Measurements from ENCODE around the gene SLC24A4. TPM values are rescaled to one million over a fixed set of nuclear protein-coding genes. Genes with fewer than 3 reads are reported as not detected.
"Not testable (repeated sequence)": the region's sequence is repeated elsewhere in the genome, so short reads cannot be mapped to it uniquely, and the experiment has no call there.

Gene SLC24A4
- total RNA-seq, 2 donors from 2014 or later = 0.11 to 0.17 TPM

DNA sequence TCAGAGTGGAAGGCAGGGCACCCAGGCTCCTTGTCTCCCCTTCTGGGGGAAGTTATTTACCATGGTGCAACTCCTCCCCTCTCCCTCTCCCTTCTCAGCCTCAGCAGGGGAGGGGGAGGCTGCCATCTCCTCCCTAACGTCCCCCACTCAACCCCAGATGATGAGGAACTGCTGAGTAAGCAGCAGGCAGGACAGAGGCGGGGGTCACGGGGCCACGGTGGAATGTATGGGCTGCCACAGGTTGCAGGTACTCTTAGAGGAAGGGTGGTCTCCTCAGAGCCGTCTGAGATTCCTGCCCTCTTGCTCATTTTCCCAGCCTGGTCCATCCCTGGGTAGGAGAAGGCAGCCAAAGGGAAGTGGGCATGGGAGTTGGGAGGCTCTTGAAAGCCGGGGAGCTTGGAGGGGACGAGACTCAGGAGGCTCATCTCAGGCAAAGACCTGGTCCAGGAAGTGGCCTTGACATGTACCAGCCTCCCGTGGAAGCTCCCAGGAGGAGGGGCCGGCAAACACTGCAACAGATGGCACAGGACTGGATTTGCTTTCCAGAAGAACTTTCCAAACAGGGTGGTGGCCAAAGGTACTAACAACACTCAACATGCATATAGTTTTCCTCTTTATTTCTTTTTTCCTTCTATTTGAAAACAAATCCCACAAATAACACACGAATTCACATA lies 209.7 kb downstream of the SLC24A4 start:
- peaks cover 5% of the 10 kb centered on the region for H3K4me1 ChIP-seq
- H3K4me3 ChIP-seq = no peak overlapping the region
- H3K9me3 ChIP-seq = no peaks in the 10 kb centered on the region
- intact Hi-C loops (cut with DNase I) = no loop called here
- H3K9ac ChIP-seq (ENCODE audit: low read depth in 2 of 2, low read length in 2 of 2) = no peak overlapping the region
- TF ChIP-seq, protein P1, sequence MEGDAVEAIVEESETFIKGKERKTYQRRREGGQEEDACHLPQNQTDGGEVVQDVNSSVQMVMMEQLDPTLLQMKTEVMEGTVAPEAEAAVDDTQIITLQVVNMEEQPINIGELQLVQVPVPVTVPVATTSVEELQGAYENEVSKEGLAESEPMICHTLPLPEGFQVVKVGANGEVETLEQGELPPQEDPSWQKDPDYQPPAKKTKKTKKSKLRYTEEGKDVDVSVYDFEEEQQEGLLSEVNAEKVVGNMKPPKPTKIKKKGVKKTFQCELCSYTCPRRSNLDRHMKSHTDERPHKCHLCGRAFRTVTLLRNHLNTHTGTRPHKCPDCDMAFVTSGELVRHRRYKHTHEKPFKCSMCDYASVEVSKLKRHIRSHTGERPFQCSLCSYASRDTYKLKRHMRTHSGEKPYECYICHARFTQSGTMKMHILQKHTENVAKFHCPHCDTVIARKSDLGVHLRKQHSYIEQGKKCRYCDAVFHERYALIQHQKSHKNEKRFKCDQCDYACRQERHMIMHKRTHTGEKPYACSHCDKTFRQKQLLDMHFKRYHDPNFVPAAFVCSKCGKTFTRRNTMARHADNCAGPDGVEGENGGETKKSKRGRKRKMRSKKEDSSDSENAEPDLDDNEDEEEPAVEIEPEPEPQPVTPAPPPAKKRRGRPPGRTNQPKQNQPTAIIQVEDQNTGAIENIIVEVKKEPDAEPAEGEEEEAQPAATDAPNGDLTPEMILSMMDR (IDR thresholded peaks at IDR 0.05) = no peak
- no peak overlapping the region for H3K27ac ChIP-seq
- DNase-seq = peak; percentile 63
- H3K27me3 ChIP-seq = no peaks in the 10 kb centered on the region
- no peaks in the 10 kb centered on the region for H3K36me3 ChIP-seq

DNA sequence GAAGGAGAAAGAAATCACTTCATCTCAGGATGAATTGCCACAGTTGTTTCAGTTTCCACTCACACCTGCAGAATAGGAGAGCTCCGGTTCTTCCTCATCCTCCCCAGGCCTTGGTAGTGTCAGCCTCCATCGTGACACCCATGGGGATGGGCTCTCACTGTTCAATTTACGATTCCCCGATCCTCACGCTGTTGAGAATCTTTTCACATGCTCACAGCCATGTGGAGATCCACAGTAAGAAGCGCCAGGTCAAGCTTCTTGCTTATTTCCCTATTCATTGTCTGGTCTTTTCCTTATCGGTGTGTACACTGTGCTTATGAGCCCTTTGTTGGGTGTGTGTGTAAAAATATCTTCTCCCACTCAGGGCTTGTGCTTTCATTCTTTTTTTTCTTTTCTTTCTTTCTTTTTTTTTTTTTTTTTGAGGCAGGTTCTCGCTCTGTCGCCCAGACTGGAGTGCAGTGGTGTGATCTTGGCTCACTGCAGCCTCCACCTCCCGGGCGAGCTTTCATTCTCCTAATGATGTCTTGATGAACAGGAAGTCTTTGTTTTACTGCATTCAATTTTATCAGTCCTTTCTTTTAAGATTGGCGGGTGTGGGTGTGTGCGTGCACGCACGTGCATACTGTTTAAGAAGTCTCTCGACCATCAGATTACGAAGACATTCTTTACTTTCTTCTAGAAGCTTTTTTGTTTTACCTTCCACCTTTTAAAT lies 212.1 kb downstream of the SLC24A4 start:
- Histone ChIP-seq H3K36me3 (no peaks in the 10 kb centered on the region), H3K4me3 (no peak overlapping the region), H3K4me1 (peaks cover 18% of the 10 kb centered on the region), H3K9ac (ENCODE audit: low read depth in 2 of 2, low read length in 2 of 2) (no peak overlapping the region), H3K9me3 (no peaks in the 10 kb centered on the region), H3K27me3 (no peaks in the 10 kb centered on the region), H3K27ac (peak overlapping the region; percentile 57)
- peak; percentile 67 for DNase-seq
- intact Hi-C loops (cut with DNase I) = no loop called here
- TF ChIP-seq, protein P1 (IDR thresholded peaks at IDR 0.05) = no peak

DNA sequence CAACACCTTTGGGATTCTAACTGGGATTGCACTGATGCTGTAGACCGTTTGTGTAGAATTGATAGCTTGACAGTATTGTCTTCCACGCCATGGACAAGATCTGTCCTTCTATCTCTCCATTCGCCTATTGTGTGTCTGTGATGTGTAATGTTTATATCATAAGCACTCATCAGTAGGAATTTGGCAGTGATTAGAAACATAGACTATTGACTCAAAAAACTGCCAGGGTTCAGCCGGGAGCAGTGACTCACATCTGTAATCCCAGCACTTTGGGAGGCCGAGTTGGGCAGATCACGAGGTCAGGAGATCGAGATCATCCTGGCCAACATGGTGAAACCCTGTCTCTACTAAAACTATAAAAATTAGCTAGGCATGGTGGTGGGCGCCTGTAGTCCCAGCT lies 213.3 kb downstream of the SLC24A4 start:
- H3K4me1 ChIP-seq = peaks cover 21% of the 10 kb centered on the region
- H3K27ac ChIP-seq; H3K9ac ChIP-seq (ENCODE audit: low read depth in 2 of 2, low read length in 2 of 2); DNase-seq; H3K27me3 ChIP-seq; H3K4me3 ChIP-seq; H3K9me3 ChIP-seq; H3K36me3 ChIP-seq; intact Hi-C loops (cut with DNase I): not testable (repeated sequence)

DNA sequence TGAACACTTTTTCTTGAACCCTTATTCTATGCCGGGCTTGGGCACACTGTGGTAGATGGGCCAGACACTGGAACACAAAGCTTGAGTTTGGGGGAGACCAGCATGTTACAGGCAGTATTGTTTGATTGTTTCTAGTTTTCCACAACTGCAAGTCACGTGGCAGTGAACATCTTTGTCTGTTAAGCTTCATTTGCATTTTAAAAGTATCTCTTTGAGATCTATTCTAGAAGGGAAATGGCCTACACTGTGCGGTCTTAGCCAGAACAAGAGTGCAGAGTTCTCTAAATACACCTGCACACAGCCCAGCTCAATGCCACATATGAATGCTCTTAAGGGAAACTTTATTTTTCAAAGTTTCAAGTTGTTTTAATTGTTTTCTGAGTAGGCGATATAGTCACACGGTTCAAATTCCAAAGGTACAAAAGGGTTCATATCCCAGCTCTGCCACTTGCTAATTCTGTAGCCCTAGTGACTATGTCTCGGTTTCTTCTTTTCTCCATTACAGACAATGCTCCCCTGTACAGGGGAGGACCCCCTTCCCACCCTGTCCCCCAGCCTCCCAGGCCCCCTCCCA lies 215.5 kb downstream of the SLC24A4 start:
- no peak for DNase-seq

DNA sequence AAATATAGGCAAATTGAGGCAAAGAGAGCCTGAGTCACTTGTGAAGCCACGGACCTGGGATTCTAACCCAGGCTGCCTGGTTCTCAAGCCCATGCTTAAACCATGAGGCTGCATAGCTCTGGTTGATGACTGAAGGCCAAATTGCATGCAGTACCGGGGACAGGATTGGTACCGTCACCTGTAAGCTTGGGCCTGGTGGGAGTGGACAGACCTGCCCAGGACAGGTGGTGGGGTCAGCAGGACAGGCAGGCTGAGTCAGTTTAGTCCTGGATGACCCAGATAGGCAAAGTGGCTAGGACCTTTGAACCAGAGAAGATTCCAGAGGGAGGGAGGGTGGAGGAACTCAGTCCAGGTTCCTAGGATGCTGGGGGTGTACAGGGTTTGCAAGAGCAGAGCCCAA lies 216.5 kb downstream of the SLC24A4 start:
- peak overlapping the region in 1 of 2 donors; percentile 6 for H3K9ac ChIP-seq (ENCODE audit: low read depth in 2 of 2, low read length in 2 of 2)
- no peaks in the 10 kb centered on the region for H3K36me3 ChIP-seq
- intact Hi-C loops (cut with DNase I) = no loop called here
- H3K4me1 ChIP-seq = peaks cover 16% of the 10 kb centered on the region
- H3K27me3 ChIP-seq = no peaks in the 10 kb centered on the region
- peak overlapping the region; percentile 77 for H3K27ac ChIP-seq
- TF ChIP-seq, protein P1 (IDR thresholded peaks at IDR 0.05) = no peak
- no peak for DNase-seq
- no peaks in the 10 kb centered on the region for H3K9me3 ChIP-seq
- no peak overlapping the region for H3K4me3 ChIP-seq

More for the DNA sequence above, 215.5 kb downstream of the SLC24A4 start:
- Histone ChIP-seq H3K9ac (ENCODE audit: low read depth in 2 of 2, low read length in 2 of 2) (no peak overlapping the region), H3K27me3 (no peaks in the 10 kb centered on the region), H3K4me1 (peaks cover 16% of the 10 kb centered on the region), H3K4me3 (no peak overlapping the region), H3K27ac (no peak overlapping the region), H3K9me3 (no peaks in the 10 kb centered on the region), H3K36me3 (no peaks in the 10 kb centered on the region)
- intact Hi-C loops (cut with DNase I) = no loop called here
- TF ChIP-seq, protein P1 (IDR thresholded peaks at IDR 0.05) = no peak

All from colonic mucosa (tissue), 4 donors.